NB4 (cell line): ENCODE measurements around the gene BBS9.

Source experiments
- POLR2A ChIP-seq: IDR thresholded peaks from 2 replicates; pipeline ENCODE4 v1.6.1; 2011; ENCODE audit warnings: mild to moderate bottlenecking; ENCODE audit not compliant: insufficient read length; ENCODE audit errors: extremely low read depth
- TF ChIP-seq, protein P1 (sequence below): IDR thresholded peaks from one replicate; pipeline ENCODE4 v1.5.1; 2012; ENCODE audit warnings: low read depth, low read length

GRCh38 chr7:33195264-33195663, 65.9 kb downstream of the BBS9 start:
- no peak for TF ChIP-seq POLR2A
- TF ChIP-seq, protein P1, sequence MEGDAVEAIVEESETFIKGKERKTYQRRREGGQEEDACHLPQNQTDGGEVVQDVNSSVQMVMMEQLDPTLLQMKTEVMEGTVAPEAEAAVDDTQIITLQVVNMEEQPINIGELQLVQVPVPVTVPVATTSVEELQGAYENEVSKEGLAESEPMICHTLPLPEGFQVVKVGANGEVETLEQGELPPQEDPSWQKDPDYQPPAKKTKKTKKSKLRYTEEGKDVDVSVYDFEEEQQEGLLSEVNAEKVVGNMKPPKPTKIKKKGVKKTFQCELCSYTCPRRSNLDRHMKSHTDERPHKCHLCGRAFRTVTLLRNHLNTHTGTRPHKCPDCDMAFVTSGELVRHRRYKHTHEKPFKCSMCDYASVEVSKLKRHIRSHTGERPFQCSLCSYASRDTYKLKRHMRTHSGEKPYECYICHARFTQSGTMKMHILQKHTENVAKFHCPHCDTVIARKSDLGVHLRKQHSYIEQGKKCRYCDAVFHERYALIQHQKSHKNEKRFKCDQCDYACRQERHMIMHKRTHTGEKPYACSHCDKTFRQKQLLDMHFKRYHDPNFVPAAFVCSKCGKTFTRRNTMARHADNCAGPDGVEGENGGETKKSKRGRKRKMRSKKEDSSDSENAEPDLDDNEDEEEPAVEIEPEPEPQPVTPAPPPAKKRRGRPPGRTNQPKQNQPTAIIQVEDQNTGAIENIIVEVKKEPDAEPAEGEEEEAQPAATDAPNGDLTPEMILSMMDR, result no peak
